GM21367 (cell line): ENCODE measurements around the gene TSSK1B.
"Not testable (repeated sequence)": the region's sequence is repeated elsewhere in the genome, so short reads cannot be mapped to it uniquely, and the experiment has no call there.

Experiments used
- ATAC-seq: cut with Tn5 transposase; IDR thresholded peaks from one replicate; pipeline ENCODE4 v1.9.1; 2021; ENCODE audit not compliant: unreplicated experiment

The TSSK1B gene

DNA sequence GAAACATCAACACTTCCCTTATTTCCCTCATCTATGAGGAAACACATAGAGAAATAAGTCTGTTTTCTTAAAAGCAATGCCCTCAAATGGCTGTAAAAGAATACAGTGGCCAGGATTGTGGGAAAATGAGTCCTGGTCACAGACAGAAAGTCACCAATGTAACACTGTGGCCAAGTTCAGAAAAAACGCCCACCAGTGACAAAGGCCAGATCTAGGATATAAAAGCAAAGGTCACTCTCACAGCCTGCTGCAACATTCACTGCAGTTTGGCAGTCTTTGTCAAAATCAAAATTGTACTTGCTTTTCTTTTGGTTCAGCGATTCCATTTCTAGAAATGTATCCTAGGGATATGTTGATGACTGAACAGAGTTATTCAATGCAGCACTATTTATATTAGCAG, 30.5 kb downstream of the TSSK1B start:
- ATAC-seq, result no peak

DNA sequence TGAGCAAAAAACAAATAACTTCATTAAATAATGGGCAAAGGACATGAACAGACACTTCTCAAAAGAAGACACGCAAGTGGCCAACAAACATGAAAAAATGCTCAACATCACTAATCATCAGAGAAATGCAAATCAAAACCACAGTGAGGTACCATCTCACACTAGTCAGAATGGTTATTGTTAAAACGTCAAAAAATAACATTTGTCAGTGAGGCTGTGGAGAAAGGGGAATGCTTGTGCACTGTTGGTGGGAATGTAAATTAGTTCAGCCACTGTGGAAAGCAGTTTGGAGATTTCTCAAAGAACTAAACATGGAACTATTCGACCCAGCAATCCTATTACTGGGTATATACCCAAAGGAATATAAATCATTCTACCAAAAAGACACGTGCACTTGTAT, 36.8 kb downstream of the TSSK1B start:
- ATAC-seq, result not testable (repeated sequence)

DNA sequence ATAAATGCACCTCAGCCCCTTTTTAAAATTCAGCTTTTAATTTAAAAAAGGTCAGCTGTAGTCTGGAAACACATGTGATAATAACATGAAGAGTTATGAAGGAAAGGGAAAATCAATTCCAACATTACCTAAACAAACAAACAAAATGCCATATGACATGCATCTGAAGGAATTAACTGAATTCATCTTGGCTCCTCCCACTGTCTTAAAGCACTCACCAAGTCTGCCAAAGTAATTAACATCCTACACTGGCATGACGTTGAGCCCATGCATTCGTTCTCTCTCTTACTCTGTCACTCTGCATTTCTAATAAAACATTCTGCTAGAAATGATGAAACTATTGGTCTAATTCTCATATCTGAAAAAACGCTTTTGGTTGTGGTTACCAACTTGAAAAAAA, 37.7 kb downstream of the TSSK1B start:
- no peak for ATAC-seq

DNA sequence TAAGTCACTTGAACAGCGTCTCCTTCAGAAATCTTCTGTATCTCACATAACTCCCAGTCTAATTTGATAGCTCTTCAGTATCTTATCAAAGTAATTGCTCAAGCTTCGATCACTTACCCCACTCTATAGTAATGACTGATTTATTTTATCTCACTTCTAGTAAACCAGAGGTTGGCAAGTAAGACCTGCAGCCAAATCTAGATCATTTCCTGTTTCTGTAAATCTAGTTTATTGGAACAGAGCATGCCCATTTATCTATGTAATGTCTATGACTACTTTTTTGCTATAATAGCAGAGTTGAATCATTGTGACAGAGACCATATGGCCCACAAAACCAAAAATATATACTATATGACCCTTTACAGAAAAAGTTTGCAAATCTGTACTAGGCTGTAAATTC, 40.1 kb downstream of the TSSK1B start:
- no peak for ATAC-seq

DNA sequence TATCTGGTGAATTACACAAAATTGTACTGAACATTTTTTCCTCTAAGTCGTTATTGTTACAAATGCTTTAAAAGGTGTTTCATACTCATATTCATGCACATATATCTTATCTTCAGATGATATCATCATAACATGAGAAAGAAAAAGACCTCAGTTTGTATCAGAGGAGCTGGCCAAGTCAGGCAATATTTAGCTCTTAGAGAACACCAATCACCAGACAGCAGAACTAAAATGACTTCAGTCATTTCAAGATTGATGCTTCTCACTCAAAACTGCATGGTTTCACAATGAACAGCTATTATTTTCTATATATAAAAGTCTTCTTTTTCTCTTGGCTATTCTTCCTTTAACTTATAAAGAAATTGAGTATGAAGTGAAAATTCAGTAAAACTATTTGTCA, 44.6 kb downstream of the TSSK1B start:
- no peak for ATAC-seq

DNA sequence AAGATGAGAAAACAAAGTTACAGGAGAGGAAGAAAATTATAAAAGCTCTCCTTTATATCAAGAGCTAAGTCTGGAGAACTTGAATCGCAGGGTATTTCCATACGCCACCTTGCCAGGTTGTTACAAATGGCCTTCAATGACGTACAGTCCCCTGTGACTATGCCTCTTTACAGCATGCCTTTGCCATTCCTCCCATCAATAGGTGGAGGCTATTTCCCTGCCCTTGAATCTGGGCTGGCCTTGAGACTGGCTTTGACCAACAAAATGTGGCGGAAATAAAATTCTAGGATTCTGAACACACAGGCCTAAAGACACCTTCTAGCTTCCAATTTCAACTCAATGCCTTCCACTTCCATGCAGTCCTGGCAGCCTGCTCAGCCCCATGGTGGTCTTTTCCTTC, 45.7 kb downstream of the TSSK1B start:
- no peak for ATAC-seq

DNA sequence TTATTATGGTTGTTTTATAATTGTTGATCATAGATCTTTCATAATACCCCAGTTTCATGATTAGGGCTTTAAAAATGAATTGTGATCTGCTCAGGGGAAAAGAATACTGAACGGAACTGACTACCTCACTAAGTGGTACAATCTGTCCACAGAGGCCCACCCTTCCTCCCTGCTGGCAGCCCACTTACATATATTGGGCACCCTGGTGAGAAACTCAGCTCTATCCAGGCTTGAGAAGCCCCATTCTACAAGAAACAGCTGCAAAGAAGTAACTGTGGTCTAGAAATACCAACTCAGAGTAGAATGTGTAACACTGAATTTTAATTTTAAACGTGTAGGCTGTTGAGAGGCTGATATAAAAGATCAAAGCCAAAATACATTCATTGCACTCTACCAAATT, 46.9 kb downstream of the TSSK1B start:
- ATAC-seq, result no peak

DNA sequence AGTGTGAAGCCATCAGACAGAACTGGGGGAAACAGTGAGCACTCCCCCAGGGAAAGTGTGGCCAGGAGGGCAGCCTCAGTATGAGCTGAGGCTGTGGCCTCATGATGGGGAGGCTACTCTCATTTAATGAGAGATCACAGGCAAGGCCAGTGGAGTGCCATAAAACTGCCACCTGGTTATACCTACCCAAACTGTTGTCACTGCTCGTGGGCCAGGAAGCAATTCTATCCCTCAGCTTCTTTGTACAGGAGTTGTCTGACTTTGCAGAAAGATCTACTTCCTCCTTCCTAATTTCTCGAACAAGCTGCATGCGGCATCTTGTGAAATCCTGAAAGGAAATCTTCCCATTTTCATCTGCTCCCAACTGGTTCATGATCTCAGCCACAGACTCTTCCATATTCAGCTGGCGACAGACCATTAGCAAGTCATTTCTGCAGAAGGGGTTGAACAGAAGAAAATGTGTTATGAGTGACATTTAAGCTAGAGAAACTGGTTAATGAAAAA, 50.0 kb downstream of the TSSK1B start:
- no peak for ATAC-seq

DNA sequence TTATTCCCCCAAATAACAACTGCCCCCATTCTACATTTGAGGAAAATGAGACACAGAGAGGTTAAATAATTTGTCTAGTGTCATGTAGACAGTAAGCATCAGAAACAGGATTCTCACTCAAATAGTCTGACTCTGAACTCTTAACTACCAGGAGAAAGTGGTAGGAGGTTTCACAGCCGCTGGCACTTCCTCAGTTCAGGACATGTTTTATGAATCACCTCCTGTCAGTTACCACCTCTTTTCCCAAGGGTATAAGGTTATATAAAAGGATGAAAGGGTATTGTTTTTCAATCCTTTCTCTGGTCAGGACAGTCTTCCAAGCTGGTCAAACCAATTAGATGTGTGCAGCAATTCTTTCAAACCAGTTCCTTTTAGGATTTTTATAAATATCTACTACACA, 52.1 kb downstream of the TSSK1B start:
- ATAC-seq, result no peak
